ENCODE results near the gene IL32.

IL32 gene

DNA sequence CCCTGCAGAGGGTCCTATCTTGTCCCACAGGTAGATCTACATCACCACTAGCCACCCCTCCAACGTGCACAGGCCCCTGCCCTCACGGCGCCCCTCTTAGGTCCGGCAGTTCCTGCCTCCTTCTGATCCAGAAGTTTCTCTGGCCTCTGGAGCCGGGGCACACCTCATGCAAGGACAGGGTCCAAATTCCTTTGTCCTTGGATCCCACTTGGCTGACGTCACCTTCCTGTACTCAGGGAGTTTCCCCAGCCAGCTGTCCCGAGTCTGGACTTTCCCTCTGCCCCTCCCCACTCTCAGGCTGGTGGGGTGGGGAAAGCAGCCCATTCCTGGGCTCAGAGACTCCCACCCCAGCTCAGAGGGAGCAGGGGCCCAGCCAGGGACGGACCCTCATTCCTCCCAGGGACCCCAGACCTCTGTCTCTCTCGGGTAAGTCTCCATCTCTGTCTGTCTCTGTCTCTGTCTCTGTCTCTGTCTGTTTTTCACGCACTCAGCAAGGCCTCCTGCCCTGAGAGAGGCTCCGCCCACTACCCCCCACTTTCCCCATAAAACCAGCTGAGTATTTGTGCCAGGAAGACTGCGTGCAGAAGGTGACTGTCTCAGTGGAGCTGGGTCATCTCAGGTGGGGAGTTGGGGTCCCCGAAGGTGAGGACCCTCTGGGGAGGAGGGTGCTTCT lies at the start of gene IL32:
IL32 (plus strand) TSS at position 572 of the 673 bp plus-strand sequence. CDS start 172 bp downstream, outside the sequence.
- DNase-seq: peak; percentile 27

- no peak for DNase-seq
These were observed 49.4 kb upstream of the IL32 start for GRCh38 chr16:3015865-3016521.

DNA sequence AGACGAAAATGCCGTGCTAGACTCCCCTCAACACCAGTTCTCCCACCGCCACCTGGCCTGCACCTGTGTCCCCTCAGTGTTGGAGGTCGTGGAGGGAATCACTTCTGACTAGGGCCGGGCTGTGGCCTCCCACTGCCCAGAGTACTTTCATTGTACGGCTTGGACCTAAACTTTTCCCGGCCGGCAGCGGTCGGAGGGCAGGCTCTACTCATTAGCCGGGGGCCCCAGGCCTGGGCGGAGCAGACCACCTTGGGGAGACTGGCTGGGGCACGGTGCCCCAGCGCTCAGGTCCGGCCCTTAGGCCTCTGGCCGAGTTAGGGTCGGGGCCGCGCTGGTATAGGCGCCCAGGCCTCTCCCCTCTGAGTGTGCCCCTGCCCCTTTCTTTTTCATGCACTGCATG lies 48.1 kb upstream of the IL32 start:
- no peak for DNase-seq

DNA sequence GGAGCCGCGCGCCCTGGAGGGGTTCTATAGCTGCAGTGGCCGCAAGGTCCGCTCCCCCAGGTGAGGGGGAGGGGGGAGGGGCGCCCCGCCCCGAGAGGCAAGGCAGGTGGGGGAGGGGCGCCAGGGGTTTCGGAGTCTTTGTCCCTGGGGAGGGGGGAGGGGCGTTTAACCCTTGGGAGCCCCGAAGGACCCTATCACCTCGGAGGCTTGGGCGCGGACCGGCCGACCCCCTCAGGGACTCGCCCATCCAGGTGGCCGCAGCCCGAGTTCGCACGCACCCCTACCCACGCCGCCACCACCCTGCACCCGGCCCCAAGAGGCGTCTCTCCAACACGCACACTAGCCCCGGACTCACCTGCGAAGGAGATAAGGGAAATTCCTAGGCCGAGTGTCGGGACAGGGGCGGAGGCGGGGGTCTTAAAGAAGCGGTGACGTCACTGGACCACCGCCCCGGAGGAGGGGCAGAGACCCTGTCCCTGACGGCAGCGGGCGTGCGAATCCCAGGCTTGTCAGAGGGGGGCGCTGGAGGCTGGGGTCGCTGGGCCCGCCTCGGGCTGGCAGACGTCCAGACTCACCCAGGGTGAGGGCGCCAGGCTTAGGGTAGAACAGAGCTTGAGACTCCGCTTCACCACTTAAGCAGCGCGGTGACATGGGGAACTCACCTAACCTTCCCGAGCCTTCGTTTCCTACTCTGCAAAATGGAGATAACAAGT lies 47.5 kb upstream of the IL32 start, which contains the start of gene CLDN6:
CLDN6 (minus strand) TSS at position 390 of the 713 bp plus-strand sequence. CDS start 2,162 bp downstream, outside the sequence.
- no peak for DNase-seq

GRCh38 chr16:3019594-3020246 lies 45.7 kb upstream of the IL32 start:
- DNase-seq: no peak

- peak; percentile 86 for DNase-seq
These were observed 45.2 kb upstream of the IL32 start, which contains the start of gene TNFRSF12A for GRCh38 chr16:3020247-3020603. TNFRSF12A (plus strand) TSS chr16:3020368; CDS start chr16:3020398, 30 bp downstream.

- DNase-seq: no peak
These were observed 44.6 kb upstream of the IL32 start for GRCh38 chr16:3020604-3021448.

DNA sequence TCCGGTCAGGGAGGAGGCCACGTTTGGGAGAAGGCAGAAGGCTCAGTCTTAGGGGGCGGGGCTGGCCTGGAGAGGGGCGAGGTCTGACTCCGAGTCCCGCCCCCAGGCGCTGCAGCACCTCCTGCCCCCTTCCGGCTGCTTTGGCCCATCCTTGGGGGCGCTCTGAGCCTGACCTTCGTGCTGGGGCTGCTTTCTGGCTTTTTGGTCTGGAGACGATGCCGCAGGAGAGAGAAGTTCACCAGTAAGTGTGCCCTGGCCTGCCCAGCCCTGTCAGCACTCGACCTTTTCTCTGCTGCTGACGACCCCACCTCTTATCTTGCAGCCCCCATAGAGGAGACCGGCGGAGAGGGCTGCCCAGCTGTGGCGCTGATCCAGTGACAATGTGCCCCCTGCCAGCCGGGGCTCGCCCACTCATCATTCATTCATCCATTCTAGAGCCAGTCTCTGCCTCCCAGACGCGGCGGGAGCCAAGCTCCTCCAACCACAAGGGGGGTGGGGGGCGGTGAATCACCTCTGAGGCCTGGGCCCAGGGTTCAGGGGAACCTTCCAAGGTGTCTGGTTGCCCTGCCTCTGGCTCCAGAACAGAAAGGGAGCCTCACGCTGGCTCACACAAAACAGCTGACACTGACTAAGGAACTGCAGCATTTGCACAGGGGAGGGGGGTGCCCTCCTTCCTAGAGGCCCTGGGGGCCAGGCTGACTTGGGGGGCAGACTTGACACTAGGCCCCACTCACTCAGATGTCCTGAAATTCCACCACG lies 43.8 kb upstream of the IL32 start:
- peak; percentile 77 for DNase-seq

DNA sequence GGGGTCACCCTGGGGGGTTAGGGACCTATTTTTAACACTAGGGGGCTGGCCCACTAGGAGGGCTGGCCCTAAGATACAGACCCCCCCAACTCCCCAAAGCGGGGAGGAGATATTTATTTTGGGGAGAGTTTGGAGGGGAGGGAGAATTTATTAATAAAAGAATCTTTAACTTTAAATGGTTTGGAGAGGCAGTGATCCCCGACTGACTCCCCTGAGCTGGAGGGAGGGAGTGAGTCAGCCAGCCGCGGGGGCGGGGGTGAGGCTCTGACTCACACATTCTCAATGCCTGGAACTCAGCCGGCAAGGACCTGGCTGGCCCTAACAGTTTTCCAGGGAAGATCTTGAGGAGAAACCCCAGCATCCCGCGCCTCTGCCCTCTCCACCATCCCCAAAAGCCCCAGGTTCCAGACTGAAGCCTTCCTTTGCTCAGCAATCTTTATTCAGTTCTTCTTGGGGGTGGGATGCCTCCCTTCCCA lies 43.2 kb upstream of the IL32 start:
- DNase-seq: peak; percentile 90

GRCh38 chr16:3022684-3023414 lies 42.6 kb upstream of the IL32 start:
- peak; percentile 32 for DNase-seq

DNA sequence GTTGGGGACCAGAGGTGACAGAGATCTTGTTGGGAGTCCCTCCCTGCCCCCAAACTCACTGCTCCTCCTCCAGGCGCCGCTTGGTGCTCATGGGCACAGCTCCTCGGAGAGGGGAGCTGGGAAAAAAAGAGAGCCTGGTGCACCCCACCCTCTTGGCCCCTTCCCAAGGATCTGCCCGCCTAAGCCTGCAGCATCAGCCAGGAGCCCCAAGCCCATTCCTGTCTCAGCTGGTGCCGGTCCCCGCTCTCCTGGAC lies 42.1 kb upstream of the IL32 start:
- DNase-seq: no peak

- peak; percentile 98 for DNase-seq
These were observed 41.6 kb upstream of the IL32 start, which contains the start of the genes HCFC1R1 and THOC6 for GRCh38 chr16:3023669-3024478. HCFC1R1 (minus strand) TSS chr16:3023942; CDS start chr16:3023941, 1 bp downstream. THOC6 (plus strand) TSS chr16:3024035; CDS start chr16:3024327, 292 bp downstream.

- no peak for DNase-seq
These were observed 40.1 kb upstream of the IL32 start for GRCh38 chr16:3025032-3026002.

GRCh38 chr16:3026003-3026378 lies 39.4 kb upstream of the IL32 start:
- DNase-seq: no peak

GRCh38 chr16:3026609-3027488 lies 38.6 kb upstream of the IL32 start:
- no peak for DNase-seq

DNA sequence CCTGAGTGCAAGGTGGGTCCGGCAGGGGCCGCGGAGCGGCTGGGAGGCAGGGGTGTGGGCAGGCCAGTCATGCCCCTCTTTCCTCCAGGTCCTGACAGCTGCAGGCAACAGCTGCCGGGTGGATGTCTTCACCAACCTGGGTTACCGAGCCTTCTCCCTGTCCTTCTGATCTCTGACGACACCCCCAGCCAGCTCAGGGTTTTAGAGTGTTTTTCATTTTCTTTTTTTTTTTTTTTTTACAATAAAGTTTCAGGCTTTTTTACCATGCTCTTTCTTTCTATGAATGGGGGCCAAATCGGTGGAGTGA lies 38.0 kb upstream of the IL32 start:
- no peak for DNase-seq

- DNase-seq: peak; percentile 83
These were observed 37.3 kb upstream of the IL32 start for GRCh38 chr16:3027983-3028715.
